H54 (cell line): ENCODE results near the gene PEX11B.

ENCODE experiments used
- DNase-seq: peaks from one replicate; pipeline ENCODE4 v3.0.0; 2011; ENCODE audit warnings: low spot score, mixed read lengths; ENCODE audit not compliant: insufficient read length
- FAIRE-seq: peaks from 3 replicates; lab custom pipeline; 2011; peaks lifted over from hg19 to GRCh38; lab: Jason Lieb, UNC
- POLR2A ChIP-seq: IDR thresholded peaks from 2 replicates; pipeline ENCODE4 v1.6.1; 2011; ENCODE audit warnings: low read depth, mild to moderate bottlenecking, low read length

The PEX11B gene

GRCh38 chr1:145906954-145907753 is 11.4 kb downstream of the PEX11B start:
- no peak for TF ChIP-seq POLR2A
- no peak for FAIRE-seq
- DNase-seq, result no peak

GRCh38 chr1:145901312-145902021 is 17.1 kb downstream of the PEX11B start:
- no peak for FAIRE-seq
- no peak for TF ChIP-seq POLR2A
- DNase-seq, result no peak

GRCh38 chr1:145898756-145899155 is 19.8 kb downstream of the PEX11B start:
- no peak for DNase-seq
- no peak for FAIRE-seq
- TF ChIP-seq POLR2A, result no peak

GRCh38 chr1:145897969-145898368 is 20.5 kb downstream of the PEX11B start:
- no peak for DNase-seq
- no peak for TF ChIP-seq POLR2A
- no peak for FAIRE-seq

- no peak for TF ChIP-seq POLR2A
- DNase-seq (no peak), FAIRE-seq (no peak)
These were observed 23.0 kb downstream of the PEX11B start for GRCh38 chr1:145895471-145895870.

- DNase-seq, result no peak
- TF ChIP-seq POLR2A, result no peak
- FAIRE-seq, result no peak
These were observed 25.0 kb downstream of the PEX11B start for GRCh38 chr1:145893306-145894055.

GRCh38 chr1:145892486-145893087 is 25.9 kb downstream of the PEX11B start:
- FAIRE-seq (no peak), DNase-seq (no peak)
- no peak for TF ChIP-seq POLR2A

- peak; percentile 37; the same call in 1 of the 2 replicates for TF ChIP-seq POLR2A
- FAIRE-seq (peak; percentile 92), DNase-seq (peak; percentile 88)
These were observed 26.7 kb downstream of the PEX11B start for GRCh38 chr1:145891587-145892485.

GRCh38 chr1:145891143-145891542 is 27.4 kb downstream of the PEX11B start:
- FAIRE-seq (no peak), DNase-seq (no peak)
- TF ChIP-seq POLR2A, result no peak

GRCh38 chr1:145889722-145890121 is 28.8 kb downstream of the PEX11B start:
- DNase-seq, result no peak
- no peak for FAIRE-seq
- no peak for TF ChIP-seq POLR2A

GRCh38 chr1:145887631-145888030 is 30.9 kb downstream of the PEX11B start:
- no peak for TF ChIP-seq POLR2A
- DNase-seq (no peak), FAIRE-seq (no peak)

GRCh38 chr1:145886816-145887215 is 31.7 kb downstream of the PEX11B start:
- no peak for FAIRE-seq

GRCh38 chr1:145886390-145886789 is 32.1 kb downstream of the PEX11B start:
- DNase-seq, result no peak
- no peak for TF ChIP-seq POLR2A

More at GRCh38 chr1:145886816-145887215, 31.7 kb downstream of the PEX11B start:
- no peak for TF ChIP-seq POLR2A
- DNase-seq, result no peak

More at GRCh38 chr1:145886390-145886789, 32.1 kb downstream of the PEX11B start:
- FAIRE-seq, result no peak
